GM20000 (cell line): ENCODE data around the gene SGK1.

Source experiments
- DNase-seq: peaks from one replicate; pipeline ENCODE4 v3.0.0; 2012; ENCODE audit warnings: low spot score
- TF ChIP-seq, protein P1 (sequence below): IDR thresholded peaks from 2 replicates; pipeline ENCODE4 v1.5.1; 2012; ENCODE audit warnings: mild to moderate bottlenecking, control low read depth; ENCODE audit errors: extremely low read depth, missing control alignments

Gene SGK1

DNA sequence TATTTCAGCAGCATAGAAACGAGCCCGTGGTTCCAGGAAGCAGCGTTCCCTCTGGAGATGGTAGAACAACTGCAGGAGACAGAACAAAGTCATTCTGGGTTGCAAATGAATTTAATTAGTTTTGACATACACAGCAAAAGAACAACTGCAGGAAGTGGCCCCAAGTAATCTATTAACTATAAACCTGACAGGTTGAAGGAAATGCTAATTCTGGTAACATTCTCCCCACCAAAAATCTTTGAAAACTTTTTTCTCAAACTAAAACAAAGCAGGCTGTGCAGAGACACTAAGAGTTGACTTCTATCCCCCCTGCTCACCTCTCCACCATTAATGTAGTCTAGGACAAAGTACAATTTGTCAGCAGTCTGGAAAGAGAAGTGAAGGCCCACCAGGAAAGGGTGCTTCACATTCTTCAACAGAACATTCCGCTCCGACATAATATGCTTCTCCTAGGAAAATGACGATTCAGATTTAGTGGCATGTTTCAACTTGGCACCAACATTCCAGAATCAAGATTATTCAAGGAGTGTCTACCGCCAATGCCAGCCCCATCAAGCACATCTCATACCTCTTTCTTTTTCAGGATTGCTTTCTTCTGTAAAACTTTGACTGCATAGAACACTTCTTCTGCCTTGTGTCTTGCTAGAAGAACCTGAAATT lies 145.1 kb downstream of the SGK1 start:
- no peak for DNase-seq
- TF ChIP-seq, protein P1, sequence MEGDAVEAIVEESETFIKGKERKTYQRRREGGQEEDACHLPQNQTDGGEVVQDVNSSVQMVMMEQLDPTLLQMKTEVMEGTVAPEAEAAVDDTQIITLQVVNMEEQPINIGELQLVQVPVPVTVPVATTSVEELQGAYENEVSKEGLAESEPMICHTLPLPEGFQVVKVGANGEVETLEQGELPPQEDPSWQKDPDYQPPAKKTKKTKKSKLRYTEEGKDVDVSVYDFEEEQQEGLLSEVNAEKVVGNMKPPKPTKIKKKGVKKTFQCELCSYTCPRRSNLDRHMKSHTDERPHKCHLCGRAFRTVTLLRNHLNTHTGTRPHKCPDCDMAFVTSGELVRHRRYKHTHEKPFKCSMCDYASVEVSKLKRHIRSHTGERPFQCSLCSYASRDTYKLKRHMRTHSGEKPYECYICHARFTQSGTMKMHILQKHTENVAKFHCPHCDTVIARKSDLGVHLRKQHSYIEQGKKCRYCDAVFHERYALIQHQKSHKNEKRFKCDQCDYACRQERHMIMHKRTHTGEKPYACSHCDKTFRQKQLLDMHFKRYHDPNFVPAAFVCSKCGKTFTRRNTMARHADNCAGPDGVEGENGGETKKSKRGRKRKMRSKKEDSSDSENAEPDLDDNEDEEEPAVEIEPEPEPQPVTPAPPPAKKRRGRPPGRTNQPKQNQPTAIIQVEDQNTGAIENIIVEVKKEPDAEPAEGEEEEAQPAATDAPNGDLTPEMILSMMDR, result no peak

DNA sequence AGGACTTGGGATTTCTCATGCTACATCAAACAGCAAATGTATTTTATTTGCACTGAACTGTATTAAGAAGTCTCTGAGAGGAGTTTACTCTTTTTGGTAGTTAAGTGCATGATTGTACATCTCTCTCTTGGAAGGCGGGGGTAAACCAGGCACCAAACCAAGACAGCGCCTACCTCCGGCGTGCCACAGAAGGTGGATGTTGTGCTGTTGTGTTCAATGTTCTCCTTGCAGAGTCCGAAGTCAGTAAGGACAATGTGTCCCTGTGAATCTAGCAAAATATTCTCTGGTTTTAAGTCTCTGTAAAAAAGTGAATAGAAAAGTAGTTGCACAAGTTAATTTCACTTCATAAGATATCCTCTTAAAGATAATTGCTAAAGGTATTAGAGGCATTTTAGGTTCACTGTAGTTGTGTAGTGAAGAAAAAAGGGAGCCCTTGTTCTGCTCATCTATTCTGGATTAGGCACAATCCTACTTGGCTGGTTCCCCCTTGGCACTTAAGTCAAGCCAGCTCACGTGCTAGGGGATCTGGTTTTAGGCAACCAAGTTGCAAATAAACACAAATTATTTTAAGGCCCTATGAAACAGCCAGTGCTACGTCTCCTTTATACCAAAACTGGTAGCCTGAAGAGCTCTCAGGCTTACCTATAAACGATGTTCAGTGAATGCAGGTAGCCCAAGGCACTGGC lies 145.7 kb downstream of the SGK1 start:
- DNase-seq, result no peak
- TF ChIP-seq, protein P1, result no peak

DNA sequence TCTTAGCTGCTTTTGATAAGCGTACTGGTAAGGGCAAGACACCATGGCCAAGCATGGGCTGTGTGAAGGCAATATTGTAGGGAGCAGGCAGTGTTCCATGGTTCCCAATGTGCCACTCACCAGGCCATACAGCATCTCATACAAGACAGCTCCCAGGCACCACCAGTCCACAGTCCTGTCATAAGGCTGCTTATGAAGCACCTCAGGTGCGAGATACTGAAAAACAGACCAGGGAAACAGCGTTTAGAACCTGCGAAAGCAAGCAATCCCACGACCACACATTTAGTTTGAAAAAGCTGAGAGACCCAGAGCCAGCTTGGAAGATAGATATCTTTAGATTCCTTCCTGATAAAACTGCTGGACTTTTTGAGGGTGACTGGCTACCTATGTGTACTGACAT lies 146.4 kb downstream of the SGK1 start:
- no peak for DNase-seq
- TF ChIP-seq, protein P1, result no peak

DNA sequence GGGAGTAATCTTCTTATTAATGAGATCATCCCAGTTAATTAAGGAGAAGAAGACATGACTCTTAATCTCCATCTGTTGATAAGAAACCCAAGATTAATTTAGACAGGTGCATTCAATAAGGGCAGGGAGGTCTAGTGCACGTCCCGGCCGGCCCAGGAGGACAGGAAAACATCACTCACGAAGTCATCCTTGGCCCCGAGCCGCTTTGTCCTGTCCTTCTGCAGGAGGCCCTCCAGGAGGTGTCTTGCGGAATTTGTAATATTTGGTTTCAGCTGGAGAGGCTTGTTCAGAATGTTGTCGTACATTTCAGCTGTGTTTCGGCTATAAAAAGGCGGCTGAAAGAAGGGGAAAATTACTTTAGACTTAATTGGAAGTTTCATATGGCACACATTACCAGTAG lies 147.1 kb downstream of the SGK1 start:
- TF ChIP-seq, protein P1, result no peak
- no peak for DNase-seq

DNA sequence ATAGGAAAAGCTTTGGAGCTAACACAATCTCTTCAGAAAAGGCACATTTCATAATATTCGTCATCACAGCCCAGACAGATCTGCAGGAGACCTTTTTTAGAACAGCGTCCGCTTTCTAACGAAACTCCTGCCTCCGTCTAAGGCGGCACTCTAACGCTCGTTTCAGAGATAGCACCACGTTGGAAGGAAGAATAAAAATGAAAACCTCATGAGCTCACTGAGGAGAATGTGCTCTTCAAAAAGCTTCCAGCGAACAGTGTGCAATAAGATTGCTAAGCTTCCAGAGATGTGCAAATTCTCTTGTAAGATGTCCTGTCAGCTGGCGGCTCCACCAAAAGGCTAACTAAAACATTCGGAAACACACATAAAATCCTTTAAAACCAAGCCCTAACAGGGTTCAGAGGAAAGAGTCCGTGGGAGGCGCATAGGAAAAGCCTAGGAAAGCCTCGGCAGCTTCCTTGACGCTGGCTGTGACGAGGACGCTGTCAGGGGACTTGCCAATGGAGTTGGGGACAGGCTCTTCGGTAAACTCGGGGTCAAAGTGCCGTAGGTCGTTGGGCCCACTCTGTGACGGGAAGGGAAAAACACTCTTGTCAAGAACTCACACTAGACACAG lies 147.9 kb downstream of the SGK1 start:
- DNase-seq, result no peak
- TF ChIP-seq, protein P1, result no peak

DNA sequence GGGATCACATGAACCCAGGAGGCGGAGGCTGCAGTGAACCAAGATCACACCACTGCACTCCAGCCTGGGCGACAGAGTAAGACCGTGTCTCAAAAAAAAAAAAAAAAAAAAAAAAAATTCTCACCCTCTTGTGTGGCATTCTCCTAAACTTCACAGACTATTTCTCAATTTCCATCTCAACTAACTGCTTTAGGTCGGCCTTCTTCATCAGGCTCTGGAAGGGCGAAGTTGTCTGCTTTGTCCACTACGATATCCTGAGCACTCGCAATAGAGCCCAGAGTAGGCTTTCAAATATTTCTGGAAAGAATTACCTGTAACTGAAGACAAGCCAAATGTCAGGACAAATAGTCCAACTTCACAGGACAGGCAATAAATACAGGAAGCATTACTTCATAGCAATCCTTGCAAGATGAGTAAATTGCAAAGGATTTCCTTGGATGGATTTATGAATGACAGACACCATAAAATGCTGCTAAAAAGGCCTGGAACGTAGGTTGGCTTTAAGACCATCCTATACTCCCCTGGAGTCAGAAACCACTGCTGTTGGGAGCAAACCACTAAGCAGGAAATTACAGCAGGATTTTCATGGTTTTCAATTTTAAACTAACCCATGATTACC lies 149.2 kb downstream of the SGK1 start:
- DNase-seq, result no peak
- TF ChIP-seq, protein P1, result no peak
